H1 (cell line): ENCODE results near the gene NR4A1. TPM values are rescaled to one million over a fixed set of nuclear protein-coding genes. Genes with fewer than 3 reads are reported as not detected.

Source experiments
- ATF3 ChIP-seq: IDR thresholded peaks from 2 replicates; pipeline ENCODE4 v1.6.1; 2011; ENCODE audit warnings: low read depth, mild to moderate bottlenecking, low read length; ENCODE audit not compliant: insufficient read depth
- CBX8 ChIP-seq: fragments of 300-800, 300-1000 bp; sonication (generic); IDR thresholded peaks from 2 replicates; pipeline ENCODE4 v1.7.1; 2016; ENCODE audit warnings: low read depth, low read length, borderline replicate concordance
- CEBPB ChIP-seq: IDR thresholded peaks from 2 replicates; pipeline ENCODE4 v1.6.1; 2012; ENCODE audit warnings: low read depth, low read length
- CHD1 ChIP-seq: IDR thresholded peaks from 2 replicates; pipeline ENCODE4 v1.6.1; 2012; ENCODE audit warnings: low read depth, low read length, improper control_type of control experiment
- CHD2 ChIP-seq: IDR thresholded peaks from 2 replicates; pipeline ENCODE4 v1.6.1; 2012; ENCODE audit warnings: low read length, improper control_type of control experiment
- CTBP2 ChIP-seq: IDR thresholded peaks from 2 replicates; pipeline ENCODE4 v1.7.0; 2011; ENCODE audit warnings: borderline replicate concordance, mild to moderate bottlenecking, moderate library complexity, mixed read lengths, low read length; ENCODE audit not compliant: insufficient read depth, insufficient read length
- CTCF ChIP-seq, 3 experiments: IDR thresholded peaks; 1 replicate in 2 of 3; 2 replicates in 1 of 3; pipeline versions ENCODE4 v1.5.1 to v1.6.1; 2011; ENCODE audit warnings: low read length in 3 of 3, mild to moderate bottlenecking in 3 of 3, inconsistent platforms in 2 of 3, low read depth in 1 of 3, moderate library complexity in 1 of 3; ENCODE audit not compliant: insufficient read depth in 1 of 3; ENCODE audit errors: control extremely low read depth in 1 of 3
- EGR1 ChIP-seq: IDR thresholded peaks from 2 replicates; pipeline ENCODE4 v1.6.1; 2011; ENCODE audit warnings: low read depth, low read length, borderline replicate concordance
- EZH2 ChIP-seq: fragments of 200-600 bp; sonication (generic); IDR thresholded peaks from 2 replicates; pipeline ENCODE4 v1.7.1; 2012; ENCODE audit warnings: low read depth, mild to moderate bottlenecking, moderate library complexity, low read length, inconsistent platforms; ENCODE audit not compliant: severe bottlenecking
- FOSL1 ChIP-seq: IDR thresholded peaks from 2 replicates; pipeline ENCODE4 v1.6.1; 2011; ENCODE audit warnings: mild to moderate bottlenecking, low read depth, low read length, moderate library complexity; ENCODE audit not compliant: insufficient read depth
- GTF2F1 ChIP-seq: IDR thresholded peaks from 2 replicates; pipeline ENCODE4 v1.6.1; 2012; ENCODE audit warnings: low read depth, low read length, improper control_type of control experiment, borderline replicate concordance
- HDAC6 ChIP-seq: IDR thresholded peaks from one replicate; pipeline ENCODE4 v1.7.1; 2012; ENCODE audit warnings: low read depth, mild to moderate bottlenecking, inconsistent platforms, low read length, moderate library complexity
- KDM5A ChIP-seq: fragments of 200-600 bp; IDR thresholded peaks from 2 replicates; pipeline ENCODE4 v1.7.1; 2012; ENCODE audit warnings: mild to moderate bottlenecking, low read length, inconsistent platforms, mixed read lengths
- NANOG ChIP-seq: IDR thresholded peaks from 2 replicates; pipeline ENCODE4 v1.6.1; 2011; ENCODE audit warnings: low read length, low read depth, mild to moderate bottlenecking, inconsistent platforms; ENCODE audit not compliant: insufficient read depth, poor library complexity, severe bottlenecking
- NRF1 ChIP-seq: IDR thresholded peaks from 2 replicates; pipeline ENCODE4 v1.6.1; 2011; ENCODE audit warnings: mild to moderate bottlenecking, low read depth, low read length, improper control_type of control experiment
- PHF8 ChIP-seq: fragments of 200-600 bp; sonication (generic); conservative IDR thresholded peaks from 2 replicates; pipeline ENCODE4 v1.7.1; 2012; ENCODE audit warnings: low read depth, mild to moderate bottlenecking, inconsistent platforms, low read length, moderate library complexity
- RFX5 ChIP-seq: IDR thresholded peaks from 2 replicates; pipeline ENCODE4 v1.6.1; 2011; ENCODE audit warnings: low read depth, low read length, improper control_type of control experiment, borderline replicate concordance
- SIRT6 ChIP-seq: IDR thresholded peaks from one replicate; pipeline ENCODE4 v1.7.1; 2012; ENCODE audit warnings: low read length, inconsistent platforms
- SP2 ChIP-seq: IDR thresholded peaks from 2 replicates; pipeline ENCODE4 v1.6.1; 2012; ENCODE audit warnings: mild to moderate bottlenecking, low read length, inconsistent platforms
- TBP ChIP-seq: IDR thresholded peaks from 2 replicates; pipeline ENCODE4 v1.6.1; 2011; ENCODE audit warnings: low read depth, low read length, improper control_type of control experiment
- YY1 ChIP-seq: IDR thresholded peaks from 2 replicates; pipeline ENCODE4 v1.6.1; 2011; ENCODE audit warnings: low read depth, mild to moderate bottlenecking, low read length
- polyA plus RNA-seq, 7 experiments: library from polyadenylated mRNA; depleted of rRNA in 3 of 7; stranded (reverse) in 5 of 7; unstranded in 2 of 7; fragments of >200 nt in 5 of 7; fragments of 200-250 nt in 2 of 7; gene quantifications; 1 replicate in 5 of 7; 2 replicates in 1 of 7; 4 replicates in 1 of 7; pipeline versions ENCODE4 v1.2.1 to v1.2.3, GENCODE V29; 2011 to 2013; ENCODE audit warnings: missing spikeins in 2 of 7, mixed read lengths in 2 of 7
- total RNA-seq: library from RNA; stranded (reverse); fragmentation: NEBNext Ultra II Directional; extraction: Animal tissue kit (Norgen Biotek cat#: 25700); gene quantifications from 2 replicates; pipeline ENCODE4 v1.2.1, GENCODE V29; 2021

NR4A1 gene
- total and polyA plus RNA-seq, 2 of the 8 experiments (the other 6 are each of a cell fraction or from before 2014, with no cell fraction given) = 18.7 to 23.3 TPM

GRCh38 chr12:52069327-52070184 lies 18.3 kb downstream of the NR4A1 start, which contains the start of gene ATG101 (continued):
- TF ChIP-seq TBP (peak; percentile 44), PHF8 (peak; percentile 84), NANOG (no peak), CEBPB (no peak), FOSL1 (no peak), EZH2 (no peak), SP2 (peak; percentile 99), NRF1 (no peak), CHD1 (peak; percentile 99), HDAC6 (no peak), CTBP2 (peak; percentile 37), ATF3 (no peak), YY1 (no peak), GTF2F1 (no peak), SIRT6 (no peak), CTCF (IDR thresholded peaks at IDR 0.05; ENCODE audit: control extremely low read depth in 1 of 3, insufficient read depth in 1 of 3, low read depth in 1 of 3, low read length in 3 of 3) (peak; percentile 88 to 96 (median 96)), KDM5A (no peak), CBX8 (no peak), CHD2 (no peak), EGR1 (peak; percentile 87), RFX5 (no peak)
- TF ChIP-seq, all 59 proteins: peak for 26
